A204.1 (cell line): Measurements from ENCODE around the gene TACO1.

Experiments
- FAIRE-seq: peaks from 2 replicates; lab custom pipeline; 2012; peaks lifted over from hg19 to GRCh38; lab: Jason Lieb, UNC

The TACO1 gene

GRCh38 chr17:63640038-63640437 is 39.3 kb downstream of the TACO1 start:
- no peak for FAIRE-seq

GRCh38 chr17:63641692-63642448 is 41.2 kb downstream of the TACO1 start:
- no peak for FAIRE-seq

- FAIRE-seq, result no peak
Measured at GRCh38 chr17:63644846-63645245, 44.2 kb downstream of the TACO1 start.

- no peak for FAIRE-seq
Measured at GRCh38 chr17:63645775-63646487, 45.2 kb downstream of the TACO1 start.

GRCh38 chr17:63646488-63646806 is 45.8 kb downstream of the TACO1 start:
- FAIRE-seq, result no peak

GRCh38 chr17:63647065-63647725 is 46.5 kb downstream of the TACO1 start:
- no peak for FAIRE-seq

GRCh38 chr17:63647936-63648335 is 47.2 kb downstream of the TACO1 start:
- FAIRE-seq, result no peak

- FAIRE-seq, result no peak
Measured at GRCh38 chr17:63649813-63650212, 49.1 kb downstream of the TACO1 start.

- no peak for FAIRE-seq
Measured at GRCh38 chr17:63652106-63652505, 51.4 kb downstream of the TACO1 start.

GRCh38 chr17:63653050-63653449 is 52.4 kb downstream of the TACO1 start:
- no peak for FAIRE-seq

- FAIRE-seq, result no peak
Measured at GRCh38 chr17:63657786-63658185, 57.1 kb downstream of the TACO1 start.
